Stimulated activated CD8-positive, alpha-beta memory T cell treated with anti-CD3 and anti-CD28 coated beads, Interleukin-15, amount 100 ng/mL, for 4 hours (primary cell): Measurements from ENCODE around the gene TMED4.
"Not testable (repeated sequence)": the region's sequence is repeated elsewhere in the genome, so short reads cannot be mapped to it uniquely, and the experiment has no call there.

Experiments used
- DNase-seq, 2 donors: peaks; one replicate each; pipeline ENCODE4 v3.0.0-alpha.2; 2020; ENCODE audit warnings: low read depth in 2 of 2

The TMED4 gene

DNA sequence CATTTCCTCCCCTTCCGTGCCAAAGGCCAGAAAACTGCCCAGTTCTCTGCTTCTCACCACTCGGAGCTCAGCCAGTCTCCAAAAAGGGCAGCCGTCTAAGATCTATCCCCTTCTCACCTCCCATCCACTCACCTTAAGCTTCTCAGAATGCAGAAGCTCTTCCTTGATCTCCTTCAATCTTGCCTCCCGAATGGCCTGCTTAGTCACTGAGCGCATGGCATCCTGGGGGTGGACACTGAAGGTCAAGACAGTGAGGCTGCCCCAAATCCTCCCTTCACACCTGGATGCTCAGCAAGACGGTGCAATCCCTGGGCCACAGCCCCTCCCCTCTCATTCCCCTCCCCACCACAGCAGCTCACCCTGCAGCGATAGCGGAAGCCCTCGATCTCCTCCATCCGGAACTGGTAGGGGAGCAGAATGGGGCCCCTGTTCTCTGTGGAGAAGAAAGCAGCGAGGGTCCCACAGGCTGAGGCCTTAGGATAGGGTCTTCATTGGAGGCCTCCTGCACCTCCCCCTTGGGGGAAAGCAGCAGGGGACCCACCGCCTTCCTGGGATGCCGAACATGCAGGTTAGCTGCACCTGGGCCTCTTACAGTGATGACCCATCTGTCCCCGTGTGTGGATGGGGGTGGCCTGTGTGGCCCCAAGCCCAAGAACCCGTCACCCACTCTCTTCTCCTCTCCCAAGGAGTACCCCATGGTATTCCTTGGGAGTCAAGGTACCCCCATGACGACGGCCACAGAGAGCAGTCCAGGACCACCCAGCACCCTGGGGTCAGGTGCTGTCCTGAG lies 13.1 kb downstream of the TMED4 start:
- no peak for DNase-seq

DNA sequence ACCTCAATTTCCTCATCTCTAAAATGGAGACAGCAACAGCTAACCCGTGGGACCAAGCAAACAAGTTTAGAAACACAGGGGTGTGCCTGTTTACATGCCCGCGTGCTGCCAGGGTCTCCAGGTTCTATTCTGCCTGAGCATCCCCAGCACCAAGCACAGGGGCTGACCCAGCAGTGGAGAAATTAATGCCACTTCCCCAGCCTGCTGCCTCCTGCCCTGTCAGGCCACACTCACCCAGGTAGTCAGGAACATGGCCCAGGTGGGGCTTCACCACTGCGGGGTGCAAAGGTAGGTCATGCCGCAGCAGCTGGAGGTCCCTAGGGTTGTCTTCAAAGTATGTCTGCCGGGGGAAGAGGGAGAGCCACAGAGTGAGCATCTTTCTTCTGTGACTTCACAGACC lies 14.1 kb downstream of the TMED4 start:
- DNase-seq = no peak

DNA sequence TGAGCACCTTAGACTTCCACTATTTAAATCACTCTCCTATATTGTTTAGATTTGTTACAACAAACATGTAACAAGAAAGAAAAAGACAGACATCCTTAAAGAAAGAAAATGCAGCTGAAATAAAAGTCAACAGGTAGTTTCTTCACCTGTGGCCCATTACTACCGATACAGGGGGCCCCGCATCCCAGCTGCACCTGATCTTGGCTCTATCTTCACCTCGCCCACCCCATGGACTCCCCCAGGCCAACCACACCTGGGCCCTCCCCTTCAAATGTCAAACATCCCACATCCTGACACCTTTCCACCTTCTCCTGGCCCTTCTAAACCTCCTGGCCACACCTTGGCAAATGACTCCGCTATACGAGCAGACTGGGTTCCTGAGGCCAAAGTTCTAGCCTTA lies 15.4 kb downstream of the TMED4 start:
- DNase-seq = no peak

DNA sequence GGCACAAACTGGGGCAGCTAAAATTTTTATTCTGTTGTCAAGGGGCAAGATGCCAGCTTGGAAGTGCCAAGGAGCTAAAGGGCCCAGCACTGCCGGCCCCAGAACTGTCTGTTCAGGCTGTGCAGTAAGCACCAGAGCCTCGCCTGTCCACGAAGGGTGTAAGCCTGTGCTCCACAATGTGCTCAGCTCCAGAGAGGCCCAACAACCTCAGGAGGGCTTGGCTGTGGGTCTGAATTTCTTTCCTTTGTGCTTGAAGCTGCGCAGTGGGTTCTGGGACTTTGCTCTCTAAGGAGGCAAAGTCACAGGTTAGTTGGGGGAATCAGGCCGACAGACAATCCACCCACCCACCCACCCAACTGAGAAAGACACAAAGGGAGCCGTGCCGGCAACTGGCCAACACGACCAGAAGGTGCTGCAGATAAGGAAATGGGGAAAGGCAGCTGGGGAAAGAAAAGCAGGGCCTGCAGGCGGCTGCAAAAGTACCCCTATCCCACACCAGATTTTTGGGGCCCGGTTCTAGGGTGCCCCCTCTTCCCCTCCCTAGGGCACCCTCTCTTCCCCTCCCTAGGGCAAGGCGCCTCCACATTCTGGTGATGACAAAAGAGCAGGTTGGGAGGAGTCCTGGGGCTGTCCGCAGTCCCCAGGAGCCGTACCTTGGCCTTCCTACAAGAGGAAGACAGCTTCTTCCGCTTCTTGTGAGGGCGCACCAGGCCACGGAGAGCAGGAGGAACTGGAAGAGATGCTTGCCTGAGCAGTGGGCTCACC lies 16.1 kb downstream of the TMED4 start:
- DNase-seq = no peak

DNA sequence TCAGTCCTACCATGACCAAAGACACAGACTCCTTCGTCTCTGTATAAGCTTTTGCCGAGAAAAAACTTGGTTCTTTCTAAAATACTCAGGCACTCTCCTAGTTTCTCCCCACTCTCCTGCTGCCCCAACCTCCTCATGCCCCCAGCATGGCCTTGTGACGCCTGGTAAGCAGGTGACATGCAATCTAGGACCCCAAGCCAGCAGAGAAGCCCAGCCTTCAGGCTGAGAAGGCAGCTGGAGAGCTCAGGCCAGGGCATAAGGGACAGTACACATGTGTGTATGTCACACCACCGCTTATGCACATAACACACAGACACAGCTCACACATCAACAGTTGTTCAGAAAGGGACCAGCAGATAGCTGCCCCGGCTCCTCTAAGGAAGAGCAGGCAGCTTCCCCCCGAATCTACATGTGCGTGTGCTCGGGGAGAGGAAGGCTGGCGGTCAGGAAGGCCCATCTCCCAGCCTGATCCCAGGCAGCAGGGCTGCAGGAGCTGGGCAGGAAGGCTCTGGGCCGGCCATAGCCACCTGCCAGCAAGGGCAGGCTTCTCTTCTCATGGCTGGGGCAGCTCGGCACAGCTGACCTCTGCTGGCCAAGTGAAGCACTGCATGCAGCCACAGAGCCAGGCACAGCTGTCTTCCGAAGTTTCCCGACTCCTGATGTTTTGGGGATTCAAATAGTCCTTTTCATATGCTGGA lies 16.8 kb downstream of the TMED4 start:
- peak; percentile 17 for DNase-seq

DNA sequence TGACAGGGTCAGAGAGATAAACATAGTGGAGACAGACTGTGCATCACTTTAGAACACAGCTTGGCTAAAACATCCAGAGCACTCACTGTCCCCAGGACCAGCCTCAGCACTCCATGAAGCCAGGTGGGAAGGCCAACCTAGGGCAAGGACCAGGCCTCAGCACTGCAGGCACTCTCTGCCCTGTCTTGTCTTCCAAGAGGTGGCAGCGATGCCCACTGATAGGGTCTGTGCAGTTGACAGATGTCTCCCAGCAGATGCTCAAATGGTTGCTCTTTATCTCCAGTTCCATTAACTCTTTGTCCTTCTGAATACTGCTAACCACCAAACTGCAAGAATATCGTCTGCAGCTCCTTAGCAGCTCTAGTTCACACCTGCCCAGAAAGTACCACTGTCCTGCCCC lies 17.4 kb downstream of the TMED4 start:
- DNase-seq = no peak

DNA sequence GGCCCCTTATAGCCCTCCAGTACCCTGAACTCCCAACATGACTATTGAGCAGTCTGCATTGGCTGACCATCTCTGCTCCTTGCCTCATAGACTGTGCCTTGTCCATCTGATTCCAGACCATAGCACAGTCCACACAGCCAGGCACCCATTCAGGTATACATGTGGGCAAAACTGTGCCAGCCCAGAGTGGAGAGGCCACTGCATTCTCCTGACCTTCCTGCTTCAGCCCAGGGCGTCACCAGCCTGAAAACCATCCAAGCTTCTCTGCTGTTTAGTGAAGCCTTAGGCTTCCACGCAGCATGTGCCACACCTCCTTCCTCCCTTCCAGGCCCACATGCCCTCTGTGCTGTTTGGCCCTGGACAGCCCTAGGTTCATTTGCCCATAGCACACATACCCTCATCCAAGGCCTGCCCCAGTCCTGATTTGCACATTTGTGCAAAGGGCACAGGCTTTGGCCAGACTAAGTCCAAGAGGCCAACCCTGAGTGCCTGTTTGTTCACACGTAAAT lies 18.8 kb downstream of the TMED4 start:
- DNase-seq = no peak

DNA sequence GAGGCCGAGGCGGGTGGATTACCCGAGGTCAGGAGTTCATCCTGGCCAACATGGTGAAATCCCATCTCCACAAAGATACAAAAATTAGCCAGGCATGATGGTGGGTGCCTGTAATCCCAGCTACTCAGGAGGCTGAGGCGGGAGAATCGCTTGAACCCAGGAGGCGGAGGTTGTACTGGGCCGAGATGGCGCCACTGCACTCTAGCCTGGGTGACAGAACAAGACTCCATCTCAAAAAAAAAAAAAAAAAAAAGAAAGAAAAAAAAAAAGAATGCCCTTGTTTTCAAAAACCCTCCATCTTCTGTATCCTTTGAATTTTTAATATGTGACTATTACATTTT lies 19.4 kb downstream of the TMED4 start:
- DNase-seq = not testable (repeated sequence)

DNA sequence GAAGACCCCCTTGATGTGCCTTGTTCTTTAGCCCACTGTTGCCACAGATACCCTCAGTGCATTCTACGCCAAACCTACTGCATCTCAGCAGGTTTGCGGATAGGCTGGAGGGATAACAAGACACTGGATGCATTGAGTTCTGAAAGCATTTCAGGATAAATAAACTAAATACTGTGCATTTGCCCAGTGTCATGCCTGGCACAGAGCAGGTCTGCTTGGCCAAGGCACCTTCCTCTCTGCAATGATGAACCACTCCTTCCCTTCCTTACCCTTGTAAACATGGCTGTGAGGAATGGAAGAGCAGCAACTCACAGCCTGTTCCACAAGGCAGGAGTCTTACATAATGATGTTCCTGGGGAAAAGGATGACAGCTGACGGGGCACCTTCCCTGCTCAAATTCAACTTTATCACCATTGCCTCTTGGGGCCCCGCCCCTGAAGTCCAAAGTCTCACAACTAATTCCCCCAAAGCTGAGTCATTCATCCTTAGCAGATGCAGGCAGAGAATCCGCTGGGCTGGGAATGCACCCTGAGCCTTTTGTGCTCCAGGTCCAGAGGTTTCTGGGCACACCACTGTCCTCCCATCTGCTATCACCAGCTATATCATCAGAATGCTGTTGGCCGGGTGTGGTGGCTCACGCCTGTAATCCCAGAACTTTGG lies 19.9 kb downstream of the TMED4 start:
- no peak for DNase-seq

DNA sequence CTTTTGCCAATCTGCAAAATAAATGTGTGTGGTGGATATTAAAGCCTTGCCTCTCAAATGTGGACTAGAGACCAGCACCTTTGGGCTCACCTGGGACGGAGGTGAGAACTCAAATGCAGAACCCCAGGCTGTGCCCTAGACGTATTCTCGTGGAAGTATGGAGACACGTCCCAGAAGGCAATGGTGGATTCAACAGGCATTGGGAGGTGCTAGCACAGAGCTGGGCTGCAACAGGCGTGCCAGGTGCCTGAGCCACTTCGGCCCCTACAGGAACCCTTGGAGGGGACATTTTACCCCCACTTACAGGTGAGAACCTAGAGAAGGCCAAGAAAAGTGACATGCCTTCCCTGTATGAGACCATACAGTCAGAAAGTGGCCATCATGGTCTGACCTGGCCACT lies 20.6 kb downstream of the TMED4 start:
- DNase-seq = no peak

DNA sequence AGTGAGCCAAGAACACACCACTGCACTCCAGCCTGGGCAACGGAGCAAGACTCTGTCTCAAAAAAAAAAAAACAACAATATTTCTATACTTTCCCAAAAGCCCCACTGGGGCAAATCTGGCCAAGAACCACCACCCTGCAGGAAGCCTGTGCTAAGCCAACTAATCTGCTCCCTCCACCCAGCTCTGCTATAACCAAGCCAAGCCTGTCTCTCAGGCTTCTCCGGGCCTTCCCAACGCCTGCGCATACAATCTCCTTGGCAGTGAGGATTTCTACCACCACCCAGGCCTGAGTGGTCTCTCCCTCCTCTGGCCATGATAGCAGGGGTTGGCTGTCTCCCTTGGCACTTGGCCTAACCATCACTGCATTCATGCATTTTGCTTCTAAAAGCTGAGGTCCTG lies 22.5 kb downstream of the TMED4 start:
- no peak for DNase-seq

DNA sequence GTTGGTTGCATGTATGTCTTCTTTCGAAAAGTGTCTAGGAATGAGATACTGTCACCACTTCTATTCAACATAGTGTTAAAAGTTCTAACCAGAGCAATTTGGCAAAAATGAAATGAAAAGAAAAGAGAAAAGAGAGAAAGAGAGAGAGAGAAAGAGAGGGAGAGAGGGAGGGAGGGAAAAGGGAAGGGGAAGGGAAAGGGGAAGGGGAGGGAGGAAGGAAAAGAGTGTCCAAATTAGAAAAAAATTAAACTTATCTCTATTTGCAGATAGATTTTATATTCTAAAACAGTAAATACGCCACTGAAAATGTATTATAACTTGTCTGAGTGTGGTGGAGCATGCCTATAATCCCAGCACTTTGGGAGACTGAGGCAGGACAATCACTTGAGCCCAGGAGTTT lies 24.5 kb downstream of the TMED4 start:
- DNase-seq = no peak

DNA sequence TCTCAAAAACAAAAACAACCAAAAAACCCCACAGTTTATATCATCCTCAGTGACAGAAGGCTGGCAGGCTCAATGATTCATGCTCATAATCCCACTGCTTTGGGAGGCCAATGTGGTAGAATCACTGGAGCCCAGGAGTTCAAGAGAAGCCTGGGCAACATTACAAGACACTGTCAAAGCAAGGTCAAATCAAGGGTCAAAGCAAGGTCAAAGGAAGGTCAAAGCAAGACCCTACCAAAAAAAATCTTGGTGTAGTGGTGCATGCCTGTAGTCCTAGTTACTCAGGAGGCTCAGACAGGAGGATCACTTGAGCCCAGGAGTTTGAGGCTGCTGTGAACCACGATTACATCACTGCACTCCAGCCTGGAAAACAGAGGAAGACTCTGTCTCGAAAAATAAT lies 26.7 kb downstream of the TMED4 start:
- DNase-seq = no peak

DNA sequence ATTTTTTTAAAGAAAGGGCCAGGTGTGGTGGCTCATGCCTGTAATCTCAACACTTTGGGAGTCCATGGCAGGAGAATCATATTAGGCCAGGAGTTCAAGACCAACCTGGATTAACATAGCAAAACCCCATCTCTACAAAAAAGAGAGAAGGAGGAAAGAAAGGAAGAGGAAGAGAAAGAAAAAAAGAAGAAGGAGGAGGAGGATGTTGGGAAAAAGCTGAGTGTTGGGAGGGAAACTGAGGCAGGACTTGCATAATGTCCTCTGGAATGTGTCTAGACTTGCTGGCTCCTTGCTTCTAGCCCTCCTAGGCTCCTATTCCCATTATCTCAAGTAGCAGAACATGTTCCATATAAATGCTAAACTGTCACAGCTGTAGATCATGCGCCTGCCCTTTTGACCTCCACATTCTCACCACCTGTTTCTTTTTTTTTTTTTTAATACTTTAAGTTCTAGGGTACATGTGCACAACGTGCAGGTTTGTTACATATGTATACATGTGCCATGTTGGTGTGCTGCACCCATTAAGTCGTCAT lies 29.5 kb downstream of the TMED4 start:
- not testable (repeated sequence) for DNase-seq

DNA sequence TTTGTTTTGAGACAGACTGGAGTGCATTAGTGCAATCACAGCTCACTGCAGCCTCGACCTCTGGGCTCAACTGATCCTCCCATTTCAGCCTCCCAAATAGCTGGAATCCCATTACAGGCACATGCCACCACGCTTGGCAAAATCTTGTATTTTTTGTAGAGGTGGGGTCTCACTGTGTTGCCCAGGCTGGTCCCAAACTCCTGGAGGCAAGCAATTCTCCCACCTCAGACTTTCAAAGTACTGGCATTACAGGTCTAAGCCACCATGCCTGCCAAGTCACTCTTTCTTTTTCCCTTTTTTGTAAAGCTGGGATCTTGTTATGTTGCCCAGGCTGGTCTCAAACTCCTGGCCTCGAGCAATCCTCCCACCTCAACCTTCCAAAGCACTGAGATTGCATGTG lies 32.6 kb downstream of the TMED4 start:
- no peak for DNase-seq

DNA sequence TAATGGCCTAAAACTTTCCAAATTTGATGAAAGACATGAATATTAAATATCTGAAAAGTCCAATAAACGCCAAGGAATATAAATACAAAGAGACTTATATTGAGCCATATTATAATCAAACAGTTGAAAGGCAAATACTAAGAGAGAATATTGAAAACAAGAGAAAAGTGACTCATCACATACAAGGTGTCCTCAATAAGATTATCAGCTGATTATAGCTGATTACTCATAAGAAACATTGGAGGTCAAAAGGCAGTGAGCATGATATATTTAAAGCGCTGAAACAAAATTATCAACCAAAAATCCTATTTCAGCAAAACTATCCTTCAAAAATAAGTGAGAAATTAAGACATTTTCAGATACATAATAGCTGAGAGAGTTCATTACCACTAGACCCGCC lies 33.1 kb downstream of the TMED4 start:
- DNase-seq = no peak

DNA sequence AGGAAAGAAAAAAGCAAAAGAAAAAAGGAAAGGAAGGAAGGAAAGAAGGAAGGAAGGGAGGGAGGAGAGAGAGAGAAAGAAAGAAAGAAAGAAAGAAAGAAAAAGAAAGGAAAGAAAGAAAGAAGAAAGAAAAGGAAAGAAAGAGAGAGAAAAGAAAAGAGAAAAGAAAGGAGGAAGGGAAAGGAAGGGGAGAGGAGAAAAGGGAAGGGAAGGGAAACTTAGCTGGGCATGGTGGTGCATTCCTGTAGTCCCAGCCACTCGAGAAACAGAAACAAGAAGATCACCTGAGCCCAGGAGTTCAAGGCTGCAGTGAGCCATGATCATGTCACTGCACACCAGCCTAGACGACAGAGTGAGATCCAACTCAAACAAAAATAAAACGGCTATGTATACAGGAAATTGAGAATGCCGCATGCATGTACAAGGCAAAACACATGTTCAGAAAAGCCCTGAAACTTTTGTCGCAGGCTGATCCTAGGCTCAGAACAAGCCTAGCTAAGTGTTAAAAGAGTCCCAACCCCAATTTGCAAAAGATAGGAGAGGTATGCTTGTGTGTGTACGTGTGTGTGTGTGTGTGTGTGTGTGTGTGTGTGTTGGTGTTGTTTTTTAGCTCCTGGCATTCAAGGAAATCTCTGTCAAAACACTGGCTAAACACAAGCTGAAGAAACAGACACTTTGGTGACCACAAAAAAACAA lies 34.3 kb downstream of the TMED4 start:
- DNase-seq = no peak

DNA sequence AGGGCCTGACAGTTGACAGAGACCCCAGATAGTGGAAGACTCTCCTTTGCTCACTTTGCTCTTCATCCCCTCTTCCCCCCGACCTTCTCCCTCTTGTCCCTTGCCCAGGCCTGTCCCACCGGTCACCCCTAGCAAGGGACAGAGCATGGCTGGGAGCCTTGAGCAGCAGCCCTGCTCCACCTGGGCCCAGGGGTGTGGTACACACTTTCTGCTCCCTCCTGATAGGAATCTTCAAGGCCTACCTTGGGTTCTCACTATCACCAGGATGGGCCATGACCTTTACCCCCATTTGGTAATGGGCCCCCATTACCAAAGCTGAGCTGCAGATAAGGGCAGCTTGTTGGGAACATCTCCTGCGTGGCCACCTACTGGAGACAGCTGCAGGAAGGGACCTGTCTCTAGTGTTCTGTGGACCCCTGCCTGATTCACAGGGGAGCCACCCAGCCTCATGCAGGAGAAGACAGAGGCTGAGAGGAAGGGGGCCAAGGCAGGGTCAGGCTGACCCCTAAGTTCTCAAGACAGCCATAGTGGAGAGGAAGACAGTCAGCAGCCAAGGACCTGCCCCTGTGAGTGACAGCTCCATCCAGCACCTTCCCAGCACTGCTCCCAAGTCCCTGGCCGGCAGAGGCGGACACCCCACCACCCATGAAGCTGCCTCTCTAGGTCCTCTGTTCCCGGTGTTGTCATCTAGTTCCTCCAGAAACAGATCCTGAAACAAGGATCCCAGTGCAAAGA lies 40.0 kb downstream of the TMED4 start:
- no peak for DNase-seq

DNA sequence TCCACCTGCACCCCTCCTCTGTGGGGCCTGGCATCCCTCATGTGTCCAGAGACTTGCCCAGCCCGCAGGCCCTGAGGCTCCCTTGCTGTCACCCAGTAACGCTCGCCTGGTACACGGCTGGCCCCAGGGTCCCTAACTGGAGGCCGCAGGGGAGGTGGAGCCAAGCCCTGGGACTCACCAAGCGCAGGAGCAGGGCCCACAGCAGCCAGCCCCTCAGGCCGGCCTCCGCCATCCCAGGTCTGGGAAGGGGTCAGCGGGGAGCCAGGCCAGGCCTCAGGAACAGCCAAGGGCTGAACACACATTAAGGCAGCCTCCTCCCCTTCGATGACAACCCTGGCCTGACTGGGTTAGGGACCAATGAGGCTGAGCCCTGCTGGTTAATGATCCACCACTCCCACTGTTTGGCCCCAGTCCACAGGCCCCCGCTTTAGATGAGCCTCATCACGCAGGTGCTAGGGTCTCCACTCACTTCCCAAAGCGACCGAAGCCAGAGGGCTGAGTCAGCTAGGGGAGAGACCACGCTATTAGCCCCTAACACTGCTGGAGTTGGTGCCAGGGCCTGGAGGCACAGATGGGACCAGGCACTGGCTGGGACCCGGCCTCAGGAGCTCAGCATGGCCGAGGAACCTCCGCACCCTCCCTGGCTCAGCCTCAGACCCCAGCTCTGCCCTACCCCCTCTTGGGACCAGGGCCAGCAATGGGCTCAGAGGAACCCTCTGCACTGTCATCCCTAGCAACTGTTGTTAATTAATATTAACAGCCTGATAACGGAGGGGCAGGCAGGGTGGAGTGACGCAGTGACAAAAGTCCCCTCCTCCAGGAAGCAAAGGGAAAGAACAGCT lies 40.8 kb downstream of the TMED4 start, which contains the start of gene NPC1L1:
TSS of gene NPC1L1 (minus strand) at position 303 of the 842 bp plus-strand sequence. CDS start at position 232, 71 bp downstream.
- no peak for DNase-seq
